HepG2 (cell line): ENCODE data around the gene NTN3. TPM values are rescaled to one million over a fixed set of nuclear protein-coding genes. Genes with fewer than 3 reads are reported as not detected.

Experiments used
- CEBPG ChIP-seq: IDR thresholded peaks from 2 replicates; pipeline ENCODE4 v1.6.1; 2016
- CREBL2 ChIP-seq: sonication (generic); formaldehyde crosslinking; IDR thresholded peaks from 2 replicates; pipeline ENCODE4 v1.8.1; 2023; ENCODE audit warnings: missing genetic modification reagents, mild to moderate bottlenecking, borderline replicate concordance
- DRAP1 ChIP-seq: IDR thresholded peaks from 2 replicates; pipeline ENCODE4 v1.6.1; 2016; ENCODE audit warnings: missing genetic modification reagents, missing compliant biosample characterization
- ELF4 ChIP-seq: sonication (generic); formaldehyde crosslinking; IDR thresholded peaks from 2 replicates; pipeline ENCODE4 v1.5.0; 2020; ENCODE audit warnings: missing genetic modification reagents, mild to moderate bottlenecking, moderate library complexity, borderline replicate concordance
- HMG20A ChIP-seq: IDR thresholded peaks from 2 replicates; pipeline ENCODE4 v1.6.1; 2016; ENCODE audit warnings: borderline replicate concordance
- PHF20 ChIP-seq: sonication (generic); formaldehyde crosslinking; IDR thresholded peaks from 2 replicates; pipeline ENCODE4 v1.5.0; 2020; ENCODE audit warnings: mild to moderate bottlenecking, missing genetic modification reagents
- SMAD3 ChIP-seq: sonication (generic); formaldehyde crosslinking; IDR thresholded peaks from 2 replicates; pipeline ENCODE4 v1.4.0; 2020; ENCODE audit warnings: missing genetic modification reagents
- SP140L ChIP-seq: sonication (generic); formaldehyde crosslinking; IDR thresholded peaks from 2 replicates; pipeline ENCODE4 v1.4.0; 2020; ENCODE audit warnings: missing genetic modification reagents, borderline replicate concordance
- TCF7L2 ChIP-seq: IDR thresholded peaks from 2 replicates; pipeline ENCODE4 v1.6.1; 2011; ENCODE audit warnings: mild to moderate bottlenecking, low read depth, low read length, moderate library complexity
- ZBTB21 ChIP-seq: sonication (generic); formaldehyde crosslinking; IDR thresholded peaks from 2 replicates; pipeline ENCODE4 v1.4.0; 2020; ENCODE audit warnings: missing genetic modification reagents
- ZBTB33 ChIP-seq: sonication (generic); formaldehyde crosslinking; IDR thresholded peaks from 2 replicates; pipeline ENCODE4 v1.4.0; 2020; ENCODE audit warnings: missing genetic modification reagents
- ZNF34 ChIP-seq: sonication (generic); formaldehyde crosslinking; IDR thresholded peaks from 2 replicates; pipeline ENCODE4 v1.4.0; 2020; ENCODE audit warnings: mild to moderate bottlenecking, missing genetic modification reagents, borderline replicate concordance
- ZNF362 ChIP-seq: sonication (generic); formaldehyde crosslinking; IDR thresholded peaks from 2 replicates; pipeline ENCODE4 v1.4.0; 2020; ENCODE audit warnings: missing genetic modification reagents, mild to moderate bottlenecking, borderline replicate concordance
- ZNF546 ChIP-seq: sonication (generic); formaldehyde crosslinking; conservative IDR thresholded peaks from 2 replicates; pipeline ENCODE4 v1.8.1; 2023; ENCODE audit warnings: mild to moderate bottlenecking, missing genetic modification reagents
- ZNF556 ChIP-seq: sonication (generic); formaldehyde crosslinking; IDR thresholded peaks from 2 replicates; pipeline ENCODE4 v1.4.0; 2020; ENCODE audit warnings: mild to moderate bottlenecking, missing genetic modification reagents, borderline replicate concordance
- ZNF607 ChIP-seq: sonication (generic); formaldehyde crosslinking; IDR thresholded peaks from 2 replicates; pipeline ENCODE4 v1.5.1; 2020; ENCODE audit warnings: missing genetic modification reagents, mild to moderate bottlenecking, borderline replicate concordance
- ZNF687 ChIP-seq: sonication (generic); formaldehyde crosslinking; IDR thresholded peaks from 2 replicates; pipeline ENCODE4 v1.5.1; 2020; ENCODE audit warnings: mild to moderate bottlenecking, missing genetic modification reagents, moderate library complexity
- ZNF710 ChIP-seq: sonication (generic); formaldehyde crosslinking; IDR thresholded peaks from 2 replicates; pipeline ENCODE4 v1.5.0; 2020; ENCODE audit warnings: mild to moderate bottlenecking, missing genetic modification reagents, borderline replicate concordance
- ZNF746 ChIP-seq: sonication (generic); formaldehyde crosslinking; IDR thresholded peaks from 2 replicates; pipeline ENCODE4 v1.8.0; 2022; ENCODE audit warnings: mild to moderate bottlenecking, missing genetic modification reagents
- polyA plus RNA-seq, 8 experiments: library from polyadenylated mRNA; depleted of rRNA in 3 of 8; stranded (reverse) in 7 of 8; unstranded in 1 of 8; fragments of >200 nt; fragmentation: Illumina TruSeq in 4 of 8; extraction: Trizol in 4 of 8; gene quantifications; 2 replicates each; pipeline versions ENCODE4 v1.2.1 to v1.2.3, GENCODE V29; 2011 to 2016; ENCODE audit warnings: low read depth in 4 of 8, missing spikeins in 1 of 8, mixed read lengths in 1 of 8; ENCODE audit not compliant: insufficient read depth in 1 of 8
- total RNA-seq, 5 experiments: library from RNA; depleted of rRNA; stranded (reverse); fragments of >200 nt; fragmentation: Illumina TruSeq; extraction: Trizol; gene quantifications; 2 replicates each; pipeline ENCODE4 v1.2.3, GENCODE V29; 2016; ENCODE audit warnings: low read depth in 1 of 5

NTN3 gene
- total and polyA plus RNA-seq, 2 of the 13 experiments (the other 11 are each of a cell fraction or from before 2014, with no cell fraction given) = 0.09 to 0.20 TPM

GRCh38 chr16:2520784-2521531, 49.9 kb downstream of the NTN3 start (continued):
- TF ChIP-seq CEBPG (CRISPR knock-in tag) (no peak), SP140L (CRISPR knock-in tag) (no peak), CREBL2 (no peak), ZNF687 (CRISPR knock-in tag) (peak; percentile 86), ZNF556 (CRISPR knock-in tag) (no peak), SMAD3 (CRISPR knock-in tag) (no peak), ZNF607 (CRISPR knock-in tag) (no peak), ZNF746 (CRISPR knock-in tag) (no peak), PHF20 (CRISPR knock-in tag) (0 out of 2 replicates have a peak, but pooled peaks have one; percentile 22), HMG20A (CRISPR knock-in tag) (no peak), TCF7L2 (no peak), ELF4 (CRISPR knock-in tag) (no peak), ZBTB21 (CRISPR knock-in tag) (no peak), DRAP1 (CRISPR knock-in tag) (peak; percentile 40; the same call in 1 of the 2 replicates), ZNF710 (CRISPR knock-in tag) (0 out of 2 replicates have a peak, but pooled peaks have one; percentile 44), ZNF362 (CRISPR knock-in tag) (no peak), ZNF546 (CRISPR knock-in tag) (no peak), ZBTB33 (no peak), ZNF34 (CRISPR knock-in tag) (no peak)
